ES-I3 (cell line): Measurements from ENCODE around the gene S100B.
A peak's percentile ranks its signal among the peaks of the same experiment; 100 is the strongest.
"Not testable (repeated sequence)": the region's sequence is repeated elsewhere in the genome, so short reads cannot be mapped to it uniquely, and the experiment has no call there.

ENCODE experiments used
- H3K36me3 ChIP-seq: 2 replicates; pipeline ENCODE4 v1.6.1; 2013; ENCODE audit warnings: mild to moderate bottlenecking, low read length, control low read depth, moderate library complexity; ENCODE audit not compliant: insufficient read depth
- H3K4me1 ChIP-seq: 2 replicates; pipeline ENCODE4 v1.6.1; 2013; ENCODE audit warnings: mild to moderate bottlenecking, control low read depth, low read length; ENCODE audit not compliant: insufficient read depth
- H3K9ac ChIP-seq: 2 replicates; pipeline ENCODE4 v1.6.1; 2013; ENCODE audit warnings: low read depth, mild to moderate bottlenecking, low read length, moderate library complexity
- H3K9me3 ChIP-seq: 2 replicates; pipeline ENCODE4 v1.6.1; 2013; ENCODE audit warnings: mild to moderate bottlenecking, low read length, moderate library complexity; ENCODE audit not compliant: control insufficient read depth, insufficient read depth

Gene S100B

DNA sequence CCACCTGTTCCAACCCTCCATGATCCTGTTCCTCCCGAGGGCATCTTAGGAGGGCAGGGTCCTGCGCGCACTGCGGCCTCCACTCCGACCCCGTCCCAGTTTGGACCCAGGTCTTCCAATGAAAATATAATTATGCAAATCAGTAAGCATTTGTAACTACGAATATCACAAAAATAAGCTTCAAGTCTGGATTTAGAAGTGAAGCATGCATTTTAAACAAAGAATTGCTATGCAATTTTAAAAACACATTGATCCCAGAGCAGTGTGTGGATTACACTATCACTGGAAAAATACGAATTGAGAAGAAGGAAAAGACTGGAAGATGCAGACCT is 31.3 kb upstream of the S100B start:
- peaks cover 10% of the 10 kb centered on the region for H3K4me1 ChIP-seq

DNA sequence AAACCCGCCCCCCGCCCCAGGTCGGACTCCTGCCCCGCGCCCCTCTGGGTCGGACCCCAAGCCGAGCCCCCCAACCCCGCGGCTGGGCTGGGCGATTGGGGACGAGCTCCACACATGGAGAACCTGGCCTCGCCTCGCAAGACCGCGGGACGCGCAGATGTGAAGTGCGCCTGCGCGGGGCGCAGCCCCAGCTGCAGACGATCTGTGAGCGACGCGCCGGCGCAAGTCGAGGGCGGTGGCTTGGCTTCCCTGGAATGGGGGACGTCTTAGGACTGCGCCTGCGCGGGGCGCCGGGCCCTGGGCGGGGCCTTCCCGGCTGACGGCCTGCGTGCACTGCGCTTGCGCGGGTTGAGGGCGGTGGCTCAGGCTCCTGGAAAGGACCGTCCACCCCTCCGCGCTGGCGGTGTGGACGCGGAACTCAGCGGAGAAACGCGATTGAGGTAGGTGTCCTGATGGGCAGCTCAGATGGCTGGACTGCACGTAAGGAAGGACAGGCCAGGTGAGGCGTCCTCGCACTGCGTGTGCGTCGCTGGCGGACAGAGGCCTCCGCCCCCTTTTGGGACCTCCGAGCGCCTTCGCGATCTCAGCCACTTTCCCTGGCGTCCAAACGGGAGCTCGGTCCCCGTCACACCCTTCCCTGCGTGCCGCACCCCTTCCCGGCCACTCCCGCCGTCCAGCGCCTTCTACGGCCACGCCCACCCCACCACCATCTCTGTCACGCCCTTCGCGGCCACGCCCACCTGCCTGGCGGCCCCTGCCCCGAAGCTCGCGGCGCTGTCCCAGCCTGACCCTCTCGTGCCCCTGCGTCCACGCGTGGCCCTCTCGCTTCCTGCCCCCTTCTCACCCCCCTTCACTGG is 30.7 kb upstream of the S100B start, which contains the start of gene PRMT2:
Gene PRMT2, plus strand, starts transcription at position 351 of the 857 bp plus-strand sequence. CDS start 1,278 bp downstream, outside the sequence.
- Histone ChIP-seq H3K9me3 (no peaks in the 10 kb centered on the region), H3K9ac (peak within 1 kb of the TSS; percentile 100), H3K36me3 (no peaks in the 10 kb centered on the region), H3K4me1 (peaks cover 10% of the 10 kb centered on the region)

More for the DNA sequence above, 31.3 kb upstream of the S100B start:
- no peaks in the 10 kb centered on the region; the same call in 1 of the 2 replicates for H3K36me3 ChIP-seq
- H3K9me3 ChIP-seq = no peaks in the 10 kb centered on the region
- peak overlapping the region; percentile 100 for H3K9ac ChIP-seq

DNA sequence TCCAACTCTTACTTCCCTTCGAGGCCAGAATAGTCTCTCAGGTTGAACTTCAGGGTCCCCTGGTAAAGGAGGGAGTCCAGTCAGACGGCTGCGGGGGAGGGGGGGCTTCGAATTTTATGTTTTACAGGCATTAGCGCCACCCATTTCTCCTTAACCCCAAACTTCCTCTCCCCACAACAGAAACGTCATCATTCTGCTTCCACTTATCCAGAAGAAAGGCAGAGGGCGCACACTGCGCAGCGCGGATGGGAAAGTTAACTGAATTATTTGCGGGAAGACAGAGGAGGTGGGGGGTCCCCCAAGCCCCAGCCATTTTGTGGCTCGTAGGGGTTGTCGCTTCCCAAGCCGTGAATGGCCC is 30.1 kb upstream of the S100B start:
- Histone ChIP-seq H3K4me1 (peaks cover 10% of the 10 kb centered on the region), H3K9ac (peak overlapping the region; percentile 100), H3K36me3 (no peaks in the 10 kb centered on the region), H3K9me3 (no peaks in the 10 kb centered on the region)

DNA sequence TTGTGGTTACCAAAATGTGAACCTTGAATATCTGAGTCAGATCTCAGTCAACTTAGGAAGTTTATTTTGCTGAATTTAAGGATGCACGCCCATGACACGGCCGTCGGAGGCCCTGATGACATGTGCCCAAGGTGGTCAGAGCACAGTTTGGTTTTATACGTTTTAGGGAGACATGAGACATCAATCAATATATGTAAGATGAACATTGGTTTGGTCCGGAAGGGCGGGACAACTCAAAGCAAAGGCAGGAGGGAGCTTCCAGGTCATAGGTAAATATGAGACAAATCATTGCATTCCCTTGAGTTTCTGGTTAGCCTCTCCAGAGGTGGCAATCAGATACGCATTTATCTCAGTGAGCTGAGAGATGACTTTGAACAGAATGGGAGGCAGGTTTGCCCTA is 29.5 kb upstream of the S100B start:
- Histone ChIP-seq H3K9me3 (no peaks in the 10 kb centered on the region), H3K4me1 (peaks cover 10% of the 10 kb centered on the region), H3K9ac (peak overlapping the region; percentile 100), H3K36me3 (no peaks in the 10 kb centered on the region)

DNA sequence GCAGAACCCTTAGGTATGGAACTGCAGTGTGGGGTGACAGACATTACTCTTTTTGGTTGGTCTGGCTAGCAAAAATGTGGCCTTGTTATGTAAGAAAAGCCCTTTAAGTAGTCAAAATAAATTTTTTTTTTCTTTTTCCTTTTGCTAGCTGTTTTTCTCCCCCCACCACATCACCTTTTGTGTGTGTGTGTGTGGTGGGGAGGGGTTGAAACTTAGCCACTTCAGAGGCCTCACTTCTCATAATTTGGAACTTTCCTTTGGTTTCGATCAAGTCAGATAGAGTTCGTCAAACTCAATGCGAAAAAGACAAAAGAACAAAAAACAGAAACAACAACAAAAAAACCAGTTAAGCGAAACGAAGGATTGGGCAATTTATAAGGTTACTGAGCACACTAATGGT is 28.7 kb upstream of the S100B start:
- Histone ChIP-seq H3K9me3 (no peaks in the 10 kb centered on the region), H3K36me3 (no peaks in the 10 kb centered on the region), H3K9ac (no peak overlapping the region), H3K4me1 (peaks cover 10% of the 10 kb centered on the region)

DNA sequence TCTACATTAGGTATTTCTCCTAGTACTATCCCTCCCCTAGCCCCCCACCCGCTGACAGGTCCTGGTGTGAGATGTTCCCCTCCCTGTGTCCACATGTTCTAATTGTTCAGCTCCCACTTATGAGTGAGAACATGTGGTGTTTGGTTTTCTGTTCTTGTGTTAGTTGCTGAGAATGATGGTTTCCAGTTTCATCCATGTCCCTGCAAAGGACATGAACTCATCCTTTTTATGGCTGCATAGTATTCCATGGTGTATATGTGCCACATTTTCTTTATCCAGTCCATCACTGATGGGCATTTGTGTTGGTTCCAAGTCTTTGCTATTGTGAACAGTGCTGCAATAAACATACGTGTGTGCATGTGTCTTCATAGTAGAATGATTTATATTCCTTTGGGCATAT is 26.0 kb upstream of the S100B start:
- not testable (repeated sequence) for H3K36me3 ChIP-seq, H3K9me3 ChIP-seq, H3K9ac ChIP-seq, H3K4me1 ChIP-seq

DNA sequence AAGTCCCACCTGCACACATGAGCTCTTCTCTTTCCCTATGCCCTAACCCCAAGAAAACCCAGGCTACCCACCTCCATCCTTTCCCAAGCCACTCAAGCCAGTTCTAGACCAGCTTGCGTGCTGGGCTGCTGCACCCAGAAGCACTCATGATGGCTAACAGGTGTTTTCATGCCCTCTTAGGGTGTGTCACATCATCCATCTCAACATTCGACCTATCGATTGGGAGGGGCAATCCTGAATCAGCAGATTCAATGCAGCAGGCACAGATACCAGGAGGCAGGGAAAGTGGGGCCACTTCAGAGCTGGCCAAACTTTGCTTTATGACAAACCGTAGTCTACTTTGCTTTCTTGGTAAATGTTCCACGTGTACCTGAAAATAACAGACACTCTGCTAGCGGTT is 24.0 kb upstream of the S100B start:
- Histone ChIP-seq H3K4me1 (no peaks in the 10 kb centered on the region), H3K9ac (no peak overlapping the region), H3K36me3 (no peaks in the 10 kb centered on the region), H3K9me3 (peaks cover 8% of the 10 kb centered on the region)

DNA sequence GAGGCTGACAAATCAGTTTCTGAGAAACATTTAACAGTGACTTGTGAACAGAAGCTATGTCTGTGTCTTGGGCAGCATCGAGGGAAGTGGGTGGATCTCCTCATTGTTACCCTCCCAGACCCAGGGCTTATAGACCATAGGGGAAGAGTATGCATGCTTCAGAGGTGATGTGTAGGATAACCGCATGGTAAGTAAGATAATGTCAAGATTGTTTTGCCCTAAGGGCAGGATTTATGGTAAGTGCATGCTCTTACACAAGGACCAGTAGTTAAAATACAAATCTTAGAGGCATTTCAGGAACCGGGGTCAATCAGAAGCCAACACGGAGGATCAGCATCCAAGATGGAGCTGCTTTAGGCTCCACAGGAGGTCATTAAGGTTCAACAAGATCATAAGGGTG is 22.8 kb upstream of the S100B start:
- no peaks in the 10 kb centered on the region for H3K4me1 ChIP-seq
- no peaks in the 10 kb centered on the region for H3K36me3 ChIP-seq
- H3K9ac ChIP-seq = no peak overlapping the region
- H3K9me3 ChIP-seq = peaks cover 8% of the 10 kb centered on the region

DNA sequence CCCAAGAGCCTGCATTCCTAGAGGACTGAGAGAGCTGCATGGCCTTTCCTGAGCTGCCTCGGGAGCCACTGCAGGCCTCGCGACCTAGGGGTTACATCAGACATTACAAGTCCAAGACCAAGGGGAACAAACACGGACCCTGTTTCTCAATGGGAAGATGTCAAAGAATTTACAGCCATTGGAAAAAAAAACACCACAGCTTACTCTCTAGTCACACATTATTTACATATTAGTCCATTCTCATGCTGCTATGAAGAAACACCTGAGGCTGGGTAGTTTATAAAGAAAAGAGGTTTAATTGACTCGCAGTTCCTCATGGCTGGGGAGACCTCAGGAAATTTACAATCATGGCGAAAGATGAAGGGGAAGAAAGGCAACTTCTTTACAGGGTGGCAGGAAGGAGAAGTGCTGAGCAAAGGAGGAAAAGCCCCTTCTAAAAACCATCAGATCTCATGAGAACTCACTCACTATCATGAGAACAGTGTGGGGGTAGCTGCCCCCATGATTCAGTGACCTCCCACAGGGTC is 22.2 kb upstream of the S100B start:
- Histone ChIP-seq H3K4me1 (no peaks in the 10 kb centered on the region), H3K36me3 (no peaks in the 10 kb centered on the region), H3K9ac (no peak overlapping the region), H3K9me3 (peaks cover 8% of the 10 kb centered on the region)

DNA sequence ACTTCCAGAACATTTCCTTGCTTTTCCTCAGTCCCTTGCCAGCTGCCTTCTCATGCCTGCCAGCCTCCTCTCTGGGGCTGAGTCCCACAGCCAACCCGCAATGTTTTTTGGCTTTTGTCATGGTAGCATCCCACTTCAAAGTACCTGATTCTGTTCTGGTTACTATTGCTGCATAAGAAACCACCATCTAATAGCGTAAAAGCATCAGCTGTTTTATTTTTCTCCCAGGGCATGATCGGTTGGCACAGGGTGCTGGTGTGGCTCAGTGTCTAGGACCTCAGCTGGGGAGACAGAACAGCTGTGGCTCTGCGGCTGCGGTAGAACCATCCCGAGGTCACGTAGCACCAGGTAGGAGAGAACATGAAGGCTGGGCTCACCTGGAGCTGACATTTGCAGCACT is 21.7 kb upstream of the S100B start:
- Histone ChIP-seq H3K9me3 (peaks cover 8% of the 10 kb centered on the region), H3K36me3 (no peaks in the 10 kb centered on the region), H3K4me1 (no peaks in the 10 kb centered on the region), H3K9ac (no peak overlapping the region)

DNA sequence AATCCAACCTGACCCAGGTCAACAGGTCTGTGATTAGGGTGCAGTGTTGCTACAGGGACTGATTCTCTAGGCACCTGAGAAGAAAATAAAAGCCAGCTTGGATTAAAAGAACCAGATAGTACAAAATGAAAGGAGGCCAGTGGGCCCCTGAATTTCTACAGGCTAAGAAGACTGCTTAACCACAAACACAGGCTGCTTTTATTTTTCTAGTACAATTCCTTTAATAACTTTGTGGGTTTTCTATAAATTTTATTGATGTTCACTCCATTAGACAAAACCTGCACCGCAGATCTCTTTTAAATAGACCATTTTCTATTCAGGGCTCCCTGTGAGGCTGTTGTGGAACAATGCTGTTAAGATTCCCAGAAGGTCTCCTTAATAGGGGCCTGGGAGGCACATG is 20.9 kb upstream of the S100B start:
- H3K9ac ChIP-seq = no peak overlapping the region
- H3K9me3 ChIP-seq = peaks cover 8% of the 10 kb centered on the region
- H3K36me3 ChIP-seq = no peaks in the 10 kb centered on the region
- no peaks in the 10 kb centered on the region for H3K4me1 ChIP-seq

DNA sequence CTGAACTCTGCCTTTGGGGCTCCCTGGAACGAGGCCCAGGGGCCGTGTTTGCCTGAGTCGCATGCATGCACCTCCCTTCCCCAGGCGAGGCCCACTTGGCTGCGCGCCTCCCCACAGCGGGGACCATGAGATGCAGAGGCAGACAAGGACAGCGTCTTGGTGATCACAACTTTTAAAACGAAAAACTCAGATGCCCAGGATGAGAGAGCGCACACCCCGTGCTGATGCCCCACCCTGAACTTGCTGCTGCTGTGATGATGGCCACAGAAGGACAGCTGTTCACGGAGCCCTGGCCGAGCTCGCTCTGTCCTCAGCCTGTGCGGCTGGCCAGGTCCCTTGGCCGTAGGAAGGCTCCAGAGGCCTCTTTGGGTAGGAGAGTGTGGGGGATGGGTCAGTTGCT is 19.2 kb upstream of the S100B start:
- Histone ChIP-seq H3K36me3 (no peaks in the 10 kb centered on the region), H3K9ac (no peak overlapping the region), H3K9me3 (peaks cover 8% of the 10 kb centered on the region), H3K4me1 (no peaks in the 10 kb centered on the region)

DNA sequence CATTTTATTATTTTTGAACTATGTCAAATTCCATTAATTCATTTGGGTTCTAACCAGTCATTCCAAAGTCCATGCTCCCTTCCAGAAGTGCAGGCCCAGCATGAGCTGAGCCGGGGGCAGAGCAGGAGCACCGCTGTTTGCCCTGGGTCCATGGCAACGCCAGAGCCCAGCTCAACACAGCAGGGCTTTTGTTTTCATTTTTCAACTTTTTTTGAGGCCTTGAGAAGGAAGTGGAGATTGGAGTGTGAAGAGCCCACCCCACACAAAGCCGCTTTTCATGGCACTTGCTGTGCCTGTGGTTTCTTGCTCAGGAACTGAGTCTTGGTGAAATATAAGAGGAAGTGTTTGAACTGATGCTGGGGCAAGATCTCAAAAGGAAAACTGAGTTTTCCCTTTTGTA is 17.3 kb upstream of the S100B start:
- H3K9ac ChIP-seq = no peak overlapping the region
- H3K9me3 ChIP-seq = peaks cover 8% of the 10 kb centered on the region
- H3K36me3 ChIP-seq = no peaks in the 10 kb centered on the region
- H3K4me1 ChIP-seq = no peaks in the 10 kb centered on the region

DNA sequence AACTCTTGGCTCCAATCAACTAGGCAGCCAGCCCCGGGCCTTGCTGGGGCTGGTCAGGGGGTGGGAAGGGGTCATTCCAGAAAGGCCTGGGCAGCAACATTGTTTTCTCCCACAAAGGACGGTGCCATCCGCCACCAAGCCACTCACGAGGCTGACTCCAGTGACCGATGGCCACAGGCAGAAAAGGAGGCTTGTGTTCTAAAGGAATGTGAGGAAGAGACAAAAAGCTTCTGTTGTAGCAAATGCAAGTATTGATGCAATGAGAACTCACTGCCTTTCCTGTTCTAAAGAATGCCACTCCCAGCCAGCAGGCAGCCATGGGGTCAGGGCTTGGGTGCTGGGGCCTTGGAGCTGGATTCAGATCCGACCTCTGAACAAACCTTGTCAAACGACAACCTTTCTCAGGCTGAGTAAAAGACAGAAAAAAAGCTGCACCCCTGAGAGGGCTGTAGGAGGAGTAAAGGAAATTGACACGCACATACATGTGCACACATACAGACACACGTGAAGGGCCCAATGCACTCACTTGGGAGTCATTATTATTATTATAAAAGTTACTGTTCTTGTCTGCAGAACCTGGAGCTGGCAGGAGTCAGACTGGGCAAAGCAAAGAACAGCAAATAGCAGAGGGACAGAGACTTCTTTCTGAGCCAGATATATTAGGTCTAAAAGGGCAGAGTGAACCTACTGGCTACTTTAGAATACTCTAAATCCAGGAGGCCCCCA is 16.7 kb upstream of the S100B start:
- no peaks in the 10 kb centered on the region for H3K4me1 ChIP-seq
- no peak overlapping the region for H3K9ac ChIP-seq
- H3K36me3 ChIP-seq = no peaks in the 10 kb centered on the region
- peaks cover 8% of the 10 kb centered on the region for H3K9me3 ChIP-seq

DNA sequence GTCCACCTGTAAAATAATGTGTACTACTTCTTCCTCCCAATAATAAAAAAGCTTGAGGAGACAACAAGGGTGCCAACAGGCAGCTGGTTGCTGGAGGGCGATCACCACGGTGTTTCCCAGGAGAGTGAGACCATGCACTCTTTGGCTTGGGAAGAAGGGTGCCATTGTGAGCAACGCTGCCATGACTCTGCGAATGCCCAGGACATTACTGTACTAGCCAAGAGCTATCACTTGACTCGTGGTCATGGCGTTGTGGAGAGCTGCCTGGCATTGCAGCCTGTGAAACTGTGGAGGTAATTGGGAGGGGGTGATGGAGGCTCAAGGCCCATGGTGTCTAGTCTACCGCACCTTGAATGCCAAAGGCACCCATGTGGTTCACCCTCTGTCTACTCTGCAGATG is 16.0 kb upstream of the S100B start:
- no peaks in the 10 kb centered on the region for H3K36me3 ChIP-seq
- no peak overlapping the region for H3K9ac ChIP-seq
- peaks cover 8% of the 10 kb centered on the region for H3K9me3 ChIP-seq
- H3K4me1 ChIP-seq = no peaks in the 10 kb centered on the region
